SK-N-SH treated with all-trans-retinoic acid at 6 μM for 48 hours (cell line): ENCODE measurements around the gene CHRNG.

Source experiments
- BACH2 ChIP-seq: fragments of 250-450 bp; sonication (Bioruptor Pico); IDR thresholded peaks from 2 replicates; pipeline ENCODE4 v1.9.0; 2021; ENCODE audit warnings: mild to moderate bottlenecking, borderline replicate concordance
- GLIS3 ChIP-seq: fragments of 250-450 bp; sonication (Bioruptor Pico); IDR thresholded peaks from 2 replicates; pipeline ENCODE4 v1.5.0; 2020; ENCODE audit warnings: mild to moderate bottlenecking, moderate library complexity
- ISL1 ChIP-seq: fragments of 250-450 bp; sonication (Bioruptor Pico); IDR thresholded peaks from 2 replicates; pipeline ENCODE4 v2.1.2; 2022; ENCODE audit warnings: mild to moderate bottlenecking, moderate library complexity
- OSR1 ChIP-seq: fragments of 250-450 bp; sonication (Bioruptor Pico); IDR thresholded peaks from 2 replicates; pipeline ENCODE4 v1.8.0; 2022; ENCODE audit warnings: moderate library complexity, mild to moderate bottlenecking, inconsistent platforms
- RARB ChIP-seq: fragments of 250-450 bp; sonication (Bioruptor Pico); IDR thresholded peaks from 2 replicates; pipeline ENCODE4 v1.8.0; 2021; ENCODE audit warnings: mild to moderate bottlenecking, moderate library complexity
- SNAI2 ChIP-seq: fragments of 250-450 bp; sonication (Bioruptor Pico); IDR thresholded peaks from 2 replicates; pipeline ENCODE4 v1.5.0; 2020; ENCODE audit warnings: mild to moderate bottlenecking, moderate library complexity
- ZC3H10 ChIP-seq: fragments of 250-450 bp; sonication (Bioruptor Pico); IDR thresholded peaks from 2 replicates; pipeline ENCODE4 v1.5.1; 2021; ENCODE audit warnings: mild to moderate bottlenecking, moderate library complexity
- ZFP3 ChIP-seq: fragments of 250-450 bp; sonication (Bioruptor Pico); IDR thresholded peaks from 2 replicates; pipeline ENCODE4 v1.5.0; 2020; ENCODE audit warnings: mild to moderate bottlenecking, moderate library complexity
- ZNF565 ChIP-seq: fragments of 450-650 bp; formaldehyde crosslinking; conservative IDR thresholded peaks from 2 replicates; pipeline ENCODE4 v1.5.0; 2020; ENCODE audit warnings: low read depth, mild to moderate bottlenecking, moderate library complexity
- ZNF8 ChIP-seq: fragments of 450-650 bp; formaldehyde crosslinking; IDR thresholded peaks from 2 replicates; pipeline ENCODE4 v1.5.0; 2020; ENCODE audit warnings: mild to moderate bottlenecking, moderate library complexity
- TF ChIP-seq, protein P1 (sequence below): fragments of 250-450 bp; sonication (Bioruptor Pico); IDR thresholded peaks from 2 replicates; pipeline ENCODE4 v1.8.0; 2020; ENCODE audit warnings: mild to moderate bottlenecking, moderate library complexity, borderline replicate concordance

DNA sequence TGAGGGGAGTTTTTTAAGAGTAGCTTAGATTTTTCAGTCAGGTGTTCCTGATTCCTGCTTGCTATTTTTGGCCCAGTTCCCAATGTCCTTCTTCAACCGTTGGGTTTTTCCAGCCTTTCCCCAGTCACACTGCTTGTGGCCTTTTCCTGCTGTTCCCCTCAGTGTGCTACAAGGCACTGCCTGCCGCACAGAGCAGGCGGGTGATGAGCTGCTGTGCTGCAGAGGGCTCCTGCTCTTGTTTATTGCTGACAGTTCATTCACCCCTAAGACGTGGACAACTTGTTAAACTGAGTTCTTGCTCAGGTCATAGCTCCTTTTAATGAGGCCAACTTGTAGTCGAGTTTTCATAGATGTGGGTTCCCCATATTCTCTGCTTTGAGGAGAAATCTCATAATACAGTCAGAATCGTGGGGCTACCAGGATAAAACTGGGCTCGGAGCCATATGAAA, 31.6 kb downstream of the CHRNG start:
- TF ChIP-seq GLIS3 (CRISPR knock-in tag) (no peak), OSR1 (CRISPR knock-in tag) (no peak), BACH2 (CRISPR knock-in tag) (no peak), ISL1 (CRISPR knock-in tag) (no peak), ZC3H10 (CRISPR knock-in tag) (no peak), ZFP3 (CRISPR knock-in tag) (no peak), RARB (CRISPR knock-in tag) (no peak), ZNF565 (no peak), ZNF8 (CRISPR knock-in tag) (no peak), SNAI2 (CRISPR knock-in tag) (no peak)
- TF ChIP-seq, protein P1, sequence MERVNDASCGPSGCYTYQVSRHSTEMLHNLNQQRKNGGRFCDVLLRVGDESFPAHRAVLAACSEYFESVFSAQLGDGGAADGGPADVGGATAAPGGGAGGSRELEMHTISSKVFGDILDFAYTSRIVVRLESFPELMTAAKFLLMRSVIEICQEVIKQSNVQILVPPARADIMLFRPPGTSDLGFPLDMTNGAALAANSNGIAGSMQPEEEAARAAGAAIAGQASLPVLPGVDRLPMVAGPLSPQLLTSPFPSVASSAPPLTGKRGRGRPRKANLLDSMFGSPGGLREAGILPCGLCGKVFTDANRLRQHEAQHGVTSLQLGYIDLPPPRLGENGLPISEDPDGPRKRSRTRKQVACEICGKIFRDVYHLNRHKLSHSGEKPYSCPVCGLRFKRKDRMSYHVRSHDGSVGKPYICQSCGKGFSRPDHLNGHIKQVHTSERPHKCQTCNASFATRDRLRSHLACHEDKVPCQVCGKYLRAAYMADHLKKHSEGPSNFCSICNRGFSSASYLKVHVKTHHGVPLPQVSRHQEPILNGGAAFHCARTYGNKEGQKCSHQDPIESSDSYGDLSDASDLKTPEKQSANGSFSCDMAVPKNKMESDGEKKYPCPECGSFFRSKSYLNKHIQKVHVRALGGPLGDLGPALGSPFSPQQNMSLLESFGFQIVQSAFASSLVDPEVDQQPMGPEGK (CRISPR knock-in tag): no peak
